IPS-15b (cell line): Measurements from ENCODE around the gene KITLG.

Experiments
- H3K27me3 ChIP-seq: one replicate; pipeline ENCODE4 v1.6.1; 2013; ENCODE audit warnings: low read length; ENCODE audit not compliant: control insufficient read depth, insufficient read depth
- H3K36me3 ChIP-seq: one replicate; pipeline ENCODE4 v1.6.1; 2013; ENCODE audit warnings: low read length; ENCODE audit not compliant: control insufficient read depth, insufficient read depth
- H3K4me1 ChIP-seq: one replicate; pipeline ENCODE4 v1.6.1; 2013; ENCODE audit warnings: mild to moderate bottlenecking, low read length; ENCODE audit not compliant: control insufficient read depth, insufficient read depth
- H3K4me3 ChIP-seq: one replicate; pipeline ENCODE4 v1.5.1; 2013; ENCODE audit warnings: low read depth, low read length
- H3K9ac ChIP-seq: one replicate; pipeline ENCODE4 v1.6.1; 2013; ENCODE audit warnings: low read depth, mild to moderate bottlenecking, low read length
- H3K9me3 ChIP-seq: one replicate; pipeline ENCODE4 v1.6.1; 2013; ENCODE audit warnings: mild to moderate bottlenecking, low read length; ENCODE audit not compliant: control insufficient read depth, insufficient read depth

KITLG gene

GRCh38 chr12:88505696-88506095 lies 74.6 kb downstream of the KITLG start:
- no peaks in the 10 kb centered on the region for H3K9me3 ChIP-seq
- H3K36me3 ChIP-seq: no peaks in the 10 kb centered on the region
- no peak overlapping the region for H3K9ac ChIP-seq
- no peak overlapping the region for H3K4me3 ChIP-seq
- no peaks in the 10 kb centered on the region for H3K27me3 ChIP-seq
- H3K4me1 ChIP-seq: no peaks in the 10 kb centered on the region

GRCh38 chr12:88503281-88503703 lies 77.0 kb downstream of the KITLG start:
- H3K27me3 ChIP-seq: no peaks in the 10 kb centered on the region
- H3K36me3 ChIP-seq: no peaks in the 10 kb centered on the region
- no peaks in the 10 kb centered on the region for H3K9me3 ChIP-seq
- no peaks in the 10 kb centered on the region for H3K4me1 ChIP-seq
- H3K4me3 ChIP-seq: no peak overlapping the region
- no peak overlapping the region for H3K9ac ChIP-seq

- H3K4me1 ChIP-seq: no peaks in the 10 kb centered on the region
Measured at GRCh38 chr12:88501972-88502938, 78.0 kb downstream of the KITLG start.

GRCh38 chr12:88496891-88497371 lies 83.3 kb downstream of the KITLG start:
- H3K27me3 ChIP-seq: no peaks in the 10 kb centered on the region
- H3K36me3 ChIP-seq: no peaks in the 10 kb centered on the region
- no peaks in the 10 kb centered on the region for H3K9me3 ChIP-seq
- no peaks in the 10 kb centered on the region for H3K4me1 ChIP-seq
- H3K9ac ChIP-seq: no peak overlapping the region
- no peak overlapping the region for H3K4me3 ChIP-seq

More at GRCh38 chr12:88501972-88502938, 78.0 kb downstream of the KITLG start:
- H3K9me3 ChIP-seq: no peaks in the 10 kb centered on the region
- H3K36me3 ChIP-seq: no peaks in the 10 kb centered on the region
- no peak overlapping the region for H3K4me3 ChIP-seq
- no peak overlapping the region for H3K9ac ChIP-seq
- no peaks in the 10 kb centered on the region for H3K27me3 ChIP-seq

GRCh38 chr12:88496429-88496828 lies 83.8 kb downstream of the KITLG start:
- Histone ChIP-seq H3K9ac (no peak overlapping the region), H3K36me3 (no peaks in the 10 kb centered on the region), H3K4me1 (no peaks in the 10 kb centered on the region), H3K27me3 (no peaks in the 10 kb centered on the region), H3K4me3 (no peak overlapping the region), H3K9me3 (no peaks in the 10 kb centered on the region)

GRCh38 chr12:88495031-88495430 lies 85.2 kb downstream of the KITLG start:
- no peaks in the 10 kb centered on the region for H3K9me3 ChIP-seq
- H3K9ac ChIP-seq: no peak overlapping the region
- no peaks in the 10 kb centered on the region for H3K4me1 ChIP-seq
- H3K27me3 ChIP-seq: no peaks in the 10 kb centered on the region
- H3K36me3 ChIP-seq: no peaks in the 10 kb centered on the region
- H3K4me3 ChIP-seq: no peak overlapping the region

- Histone ChIP-seq H3K9ac (no peak overlapping the region), H3K27me3 (no peaks in the 10 kb centered on the region), H3K9me3 (no peaks in the 10 kb centered on the region), H3K4me3 (no peak overlapping the region), H3K36me3 (no peaks in the 10 kb centered on the region), H3K4me1 (no peaks in the 10 kb centered on the region)
Measured at GRCh38 chr12:88494520-88494919, 85.8 kb downstream of the KITLG start.

- no peaks in the 10 kb centered on the region for H3K36me3 ChIP-seq
- no peak overlapping the region for H3K9ac ChIP-seq
- no peaks in the 10 kb centered on the region for H3K9me3 ChIP-seq
- no peaks in the 10 kb centered on the region for H3K4me1 ChIP-seq
- H3K4me3 ChIP-seq: no peak overlapping the region
- H3K27me3 ChIP-seq: no peaks in the 10 kb centered on the region
Measured at GRCh38 chr12:88493636-88494035, 86.6 kb downstream of the KITLG start.

- H3K36me3 ChIP-seq: no peaks in the 10 kb centered on the region
- H3K27me3 ChIP-seq: no peaks in the 10 kb centered on the region
- no peaks in the 10 kb centered on the region for H3K9me3 ChIP-seq
- H3K4me1 ChIP-seq: no peaks in the 10 kb centered on the region
- no peak overlapping the region for H3K4me3 ChIP-seq
- no peak overlapping the region for H3K9ac ChIP-seq
Measured at GRCh38 chr12:88490425-88490824, 89.8 kb downstream of the KITLG start.

- H3K4me3 ChIP-seq: no peak overlapping the region
- H3K9me3 ChIP-seq: no peaks in the 10 kb centered on the region
- no peaks in the 10 kb centered on the region for H3K36me3 ChIP-seq
- H3K4me1 ChIP-seq: peaks cover 5% of the 10 kb centered on the region
- no peak overlapping the region for H3K9ac ChIP-seq
- H3K27me3 ChIP-seq: no peaks in the 10 kb centered on the region
Measured at GRCh38 chr12:88472775-88473174, 107.5 kb downstream of the KITLG start.

- H3K9ac ChIP-seq: no peak overlapping the region
- H3K36me3 ChIP-seq: no peaks in the 10 kb centered on the region
- H3K9me3 ChIP-seq: peaks cover 3% of the 10 kb centered on the region
- peaks cover 5% of the 10 kb centered on the region for H3K4me1 ChIP-seq
- H3K4me3 ChIP-seq: no peak overlapping the region
- no peaks in the 10 kb centered on the region for H3K27me3 ChIP-seq
Measured at GRCh38 chr12:88472248-88472647, 108.0 kb downstream of the KITLG start.
